ENCODE measurements around the gene SGPP1.

GRCh38 chr14:63656194-63656593 lies 71.7 kb downstream of the SGPP1 start:
- TF ChIP-seq CTCF (IDR thresholded peaks at IDR 0.05): no peak
- TF ChIP-seq POLR2A (IDR thresholded peaks at IDR 0.05): no peak

Data from right lobe of liver (tissue), 4 donors.